ENCODE measurements around the gene RUFY3.

The RUFY3 gene

GRCh38 chr4:70772929-70773555 is 51.3 kb downstream of the RUFY3 start:
- FAIRE-seq (no peak), DNase-seq (ENCODE audit: low spot score) (no peak)

- FAIRE-seq: no peak
- DNase-seq (ENCODE audit: low spot score): no peak
These were observed 57.2 kb downstream of the RUFY3 start for GRCh38 chr4:70778888-70779422.

GRCh38 chr4:70783096-70783495 is 61.3 kb downstream of the RUFY3 start:
- no peak for DNase-seq (ENCODE audit: low spot score)
- FAIRE-seq: no peak

GRCh38 chr4:70787496-70787895 is 65.7 kb downstream of the RUFY3 start:
- no peak for DNase-seq (ENCODE audit: low spot score)
- no peak for FAIRE-seq

- FAIRE-seq (no peak), DNase-seq (ENCODE audit: low spot score) (no peak)
These were observed 67.0 kb downstream of the RUFY3 start for GRCh38 chr4:70788733-70789132.

GRCh38 chr4:70793626-70794025 is 71.9 kb downstream of the RUFY3 start:
- no peak for DNase-seq (ENCODE audit: low spot score)
- no peak for FAIRE-seq

GRCh38 chr4:70801265-70801809 is 79.6 kb downstream of the RUFY3 start:
- DNase-seq (ENCODE audit: low spot score): no peak

GRCh38 chr4:70802928-70803580 is 81.3 kb downstream of the RUFY3 start:
- no peak for DNase-seq (ENCODE audit: low spot score)
- no peak for FAIRE-seq

More at GRCh38 chr4:70801265-70801809, 79.6 kb downstream of the RUFY3 start:
- no peak for FAIRE-seq

- DNase-seq (ENCODE audit: low spot score) (no peak), FAIRE-seq (no peak)
These were observed 86.4 kb downstream of the RUFY3 start for GRCh38 chr4:70808151-70808550.

- FAIRE-seq: no peak
- DNase-seq (ENCODE audit: low spot score): no peak
These were observed 93.6 kb downstream of the RUFY3 start for GRCh38 chr4:70815370-70815769.

- DNase-seq (ENCODE audit: low spot score): no peak
- FAIRE-seq: no peak
These were observed 95.1 kb downstream of the RUFY3 start for GRCh38 chr4:70816894-70817293.

- DNase-seq (ENCODE audit: low spot score) (no peak), FAIRE-seq (no peak)
These were observed 96.5 kb downstream of the RUFY3 start for GRCh38 chr4:70818173-70818855.

GRCh38 chr4:70818921-70819320 is 97.2 kb downstream of the RUFY3 start:
- no peak for FAIRE-seq
- DNase-seq (ENCODE audit: low spot score): no peak

- FAIRE-seq: no peak
- DNase-seq (ENCODE audit: low spot score): no peak
These were observed 107.3 kb downstream of the RUFY3 start for GRCh38 chr4:70829015-70829414.

GRCh38 chr4:70829492-70829891 is 107.7 kb downstream of the RUFY3 start:
- DNase-seq (ENCODE audit: low spot score) (no peak), FAIRE-seq (no peak)

GRCh38 chr4:70830054-70830453 is 108.3 kb downstream of the RUFY3 start:
- DNase-seq (ENCODE audit: low spot score): no peak

GRCh38 chr4:70831293-70831692 is 109.5 kb downstream of the RUFY3 start:
- DNase-seq (ENCODE audit: low spot score) (no peak), FAIRE-seq (no peak)

More at GRCh38 chr4:70830054-70830453, 108.3 kb downstream of the RUFY3 start:
- FAIRE-seq: no peak

- DNase-seq (ENCODE audit: low spot score): no peak
These were observed 111.9 kb downstream of the RUFY3 start for GRCh38 chr4:70833675-70834074.

GRCh38 chr4:70836081-70836480 is 114.3 kb downstream of the RUFY3 start:
- DNase-seq (ENCODE audit: low spot score): no peak
- FAIRE-seq: no peak

More at GRCh38 chr4:70833675-70834074, 111.9 kb downstream of the RUFY3 start:
- FAIRE-seq: no peak

- DNase-seq (ENCODE audit: low spot score): no peak
- no peak for FAIRE-seq
These were observed 116.4 kb downstream of the RUFY3 start for GRCh38 chr4:70838204-70838603.

GRCh38 chr4:70838666-70839588 is 117.2 kb downstream of the RUFY3 start:
- no peak for FAIRE-seq
- peak; percentile 83 for DNase-seq (ENCODE audit: low spot score)
